SK-N-SH treated with all-trans-retinoic acid at 6 μM for 48 hours (cell line): ENCODE measurements around the gene PRSS22.

Source experiments
- ATAC-seq: fragments of 200-7000 bp; cut with Tn5 transposase; 3 replicates; pipeline ENCODE4 v1.9.1; 2020; ENCODE audit warnings: mild to moderate bottlenecking, moderate library complexity
- ARNTL ChIP-seq: fragments of 450-650 bp; formaldehyde crosslinking; IDR thresholded peaks from 2 replicates; pipeline ENCODE4 v1.5.0; 2020; ENCODE audit warnings: low read depth, mild to moderate bottlenecking, moderate library complexity, borderline replicate concordance
- BACH2 ChIP-seq: fragments of 250-450 bp; sonication (Bioruptor Pico); IDR thresholded peaks from 2 replicates; pipeline ENCODE4 v1.9.0; 2021; ENCODE audit warnings: mild to moderate bottlenecking, borderline replicate concordance
- CREB5 ChIP-seq: fragments of 250-450 bp; sonication (Bioruptor Pico); IDR thresholded peaks from 2 replicates; pipeline ENCODE4 v1.5.1; 2020; ENCODE audit warnings: low read depth, mild to moderate bottlenecking, moderate library complexity
- CSDC2 ChIP-seq: fragments of 250-450 bp; sonication (Bioruptor Pico); IDR thresholded peaks from 2 replicates; pipeline ENCODE4 v1.5.0; 2020; ENCODE audit warnings: mild to moderate bottlenecking, moderate library complexity
- ESRRG ChIP-seq: fragments of 250-450 bp; sonication (Bioruptor Pico); IDR thresholded peaks from 2 replicates; pipeline ENCODE4 v1.6.1; 2021; ENCODE audit warnings: mild to moderate bottlenecking
- GLIS3 ChIP-seq: fragments of 250-450 bp; sonication (Bioruptor Pico); IDR thresholded peaks from 2 replicates; pipeline ENCODE4 v1.5.0; 2020; ENCODE audit warnings: mild to moderate bottlenecking, moderate library complexity
- ISL1 ChIP-seq: fragments of 250-450 bp; sonication (Bioruptor Pico); IDR thresholded peaks from 2 replicates; pipeline ENCODE4 v2.1.2; 2022; ENCODE audit warnings: mild to moderate bottlenecking, moderate library complexity
- OSR1 ChIP-seq: fragments of 250-450 bp; sonication (Bioruptor Pico); IDR thresholded peaks from 2 replicates; pipeline ENCODE4 v1.8.0; 2022; ENCODE audit warnings: moderate library complexity, mild to moderate bottlenecking, inconsistent platforms
- PPARA ChIP-seq: fragments of 250-450 bp; sonication (Bioruptor Pico); IDR thresholded peaks from 2 replicates; pipeline ENCODE4 v1.5.0; 2020; ENCODE audit warnings: mild to moderate bottlenecking, borderline replicate concordance
- RARB ChIP-seq: fragments of 250-450 bp; sonication (Bioruptor Pico); IDR thresholded peaks from 2 replicates; pipeline ENCODE4 v1.8.0; 2021; ENCODE audit warnings: mild to moderate bottlenecking, moderate library complexity
- SNAI2 ChIP-seq: fragments of 250-450 bp; sonication (Bioruptor Pico); IDR thresholded peaks from 2 replicates; pipeline ENCODE4 v1.5.0; 2020; ENCODE audit warnings: mild to moderate bottlenecking, moderate library complexity
- TCF4 ChIP-seq: fragments of 250-450 bp; sonication (Bioruptor Pico); IDR thresholded peaks from 2 replicates; pipeline ENCODE4 v1.8.0; 2021; ENCODE audit warnings: mild to moderate bottlenecking, moderate library complexity, borderline replicate concordance
- TOX ChIP-seq: fragments of 250-450 bp; sonication (Bioruptor Pico); IDR thresholded peaks from 2 replicates; pipeline ENCODE4 v1.8.0; 2021; ENCODE audit warnings: mild to moderate bottlenecking, moderate library complexity, borderline replicate concordance
- TSHZ2 ChIP-seq: fragments of 250-450 bp; sonication (Bioruptor Pico); IDR thresholded peaks from 2 replicates; pipeline ENCODE4 v1.5.0; 2020; ENCODE audit warnings: mild to moderate bottlenecking, moderate library complexity
- ZC3H10 ChIP-seq: fragments of 250-450 bp; sonication (Bioruptor Pico); IDR thresholded peaks from 2 replicates; pipeline ENCODE4 v1.5.1; 2021; ENCODE audit warnings: mild to moderate bottlenecking, moderate library complexity
- ZFP3 ChIP-seq: fragments of 250-450 bp; sonication (Bioruptor Pico); IDR thresholded peaks from 2 replicates; pipeline ENCODE4 v1.5.0; 2020; ENCODE audit warnings: mild to moderate bottlenecking, moderate library complexity
- ZFP30 ChIP-seq: fragments of 450-650 bp; formaldehyde crosslinking; IDR thresholded peaks from 2 replicates; pipeline ENCODE4 v1.5.0; 2022; ENCODE audit warnings: mild to moderate bottlenecking, moderate library complexity
- ZNF70 ChIP-seq: fragments of 450-650 bp; formaldehyde crosslinking; IDR thresholded peaks from 2 replicates; pipeline ENCODE4 v1.5.0; 2020; ENCODE audit warnings: mild to moderate bottlenecking, moderate library complexity
- TF ChIP-seq, protein P1 (sequence below): fragments of 250-450 bp; sonication (Bioruptor Pico); IDR thresholded peaks from 2 replicates; pipeline ENCODE4 v1.5.1; 2021; ENCODE audit warnings: mild to moderate bottlenecking, moderate library complexity
- TF ChIP-seq, protein P2 (sequence below): fragments of 250-450 bp; sonication (Bioruptor Pico); IDR thresholded peaks from 2 replicates; pipeline ENCODE4 v1.8.0; 2021; ENCODE audit warnings: low read depth, mild to moderate bottlenecking, moderate library complexity, borderline replicate concordance

PRSS22 gene

DNA sequence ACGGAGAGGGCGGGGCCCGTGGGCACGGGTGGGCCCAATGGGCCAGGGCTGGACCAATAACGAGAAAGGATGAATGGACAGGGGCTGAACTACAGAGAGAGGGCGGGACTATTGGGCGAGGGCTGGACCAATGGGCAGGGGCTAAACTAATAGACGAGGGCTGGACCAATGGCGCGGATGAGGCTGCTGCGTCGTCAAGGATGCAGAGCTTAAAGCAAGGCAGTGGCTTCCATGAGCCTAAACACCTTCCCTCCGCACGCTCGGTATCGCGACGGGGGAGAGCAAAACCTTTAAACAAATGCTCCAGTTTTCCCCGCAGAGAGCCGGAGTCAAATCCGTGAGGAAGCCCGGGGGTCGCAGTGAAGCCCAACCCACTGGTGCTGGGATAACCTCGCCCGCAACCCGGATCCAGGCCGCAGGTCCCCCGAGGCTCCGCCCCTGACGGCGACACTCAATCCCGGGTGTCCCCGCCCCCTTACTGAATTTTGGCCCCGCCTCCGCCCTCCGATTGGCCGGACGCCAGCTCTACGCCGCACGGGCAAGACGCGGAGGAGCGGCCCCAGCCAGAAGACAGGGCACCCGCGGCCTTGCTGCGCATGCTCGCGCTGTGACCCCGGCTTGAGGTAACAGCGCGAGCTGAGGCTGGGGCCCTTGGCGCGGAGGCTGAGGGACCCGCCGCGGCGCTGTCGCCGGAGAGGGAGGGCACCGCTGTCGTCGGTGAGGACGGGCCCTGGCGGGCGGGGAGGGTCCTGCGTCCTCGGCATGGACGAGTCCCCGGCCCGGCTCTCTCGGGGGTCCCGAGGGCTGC lies 24.9 kb upstream of the PRSS22 start, which contains the start of gene FLYWCH2:
FLYWCH2 (plus strand) TSS at position 566 of the 808 bp plus-strand sequence. CDS start 13,235 bp downstream, outside the sequence.
- ATAC-seq: peak; percentile 98
- TF ChIP-seq TOX (CRISPR knock-in tag) (no peak), OSR1 (no peak), GLIS3 (CRISPR knock-in tag) (no peak), ZC3H10 (CRISPR knock-in tag) (no peak), TSHZ2 (CRISPR knock-in tag) (no peak), BACH2 (CRISPR knock-in tag) (no peak), ZFP30 (CRISPR knock-in tag) (no peak), RARB (no peak), ZNF70 (CRISPR knock-in tag) (no peak), PPARA (CRISPR knock-in tag) (no peak), ZFP3 (no peak), ISL1 (no peak), TCF4 (CRISPR knock-in tag) (no peak), CREB5 (no peak), ARNTL (no peak)
- TF ChIP-seq, protein P1, sequence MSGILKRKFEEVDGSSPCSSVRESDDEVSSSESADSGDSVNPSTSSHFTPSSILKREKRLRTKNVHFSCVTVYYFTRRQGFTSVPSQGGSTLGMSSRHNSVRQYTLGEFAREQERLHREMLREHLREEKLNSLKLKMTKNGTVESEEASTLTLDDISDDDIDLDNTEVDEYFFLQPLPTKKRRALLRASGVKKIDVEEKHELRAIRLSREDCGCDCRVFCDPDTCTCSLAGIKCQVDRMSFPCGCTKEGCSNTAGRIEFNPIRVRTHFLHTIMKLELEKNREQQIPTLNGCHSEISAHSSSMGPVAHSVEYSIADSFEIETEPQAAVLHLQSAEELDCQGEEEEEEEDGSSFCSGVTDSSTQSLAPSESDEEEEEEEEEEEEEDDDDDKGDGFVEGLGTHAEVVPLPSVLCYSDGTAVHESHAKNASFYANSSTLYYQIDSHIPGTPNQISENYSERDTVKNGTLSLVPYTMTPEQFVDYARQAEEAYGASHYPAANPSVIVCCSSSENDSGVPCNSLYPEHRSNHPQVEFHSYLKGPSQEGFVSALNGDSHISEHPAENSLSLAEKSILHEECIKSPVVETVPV (CRISPR knock-in tag): no peak

GRCh38 chr16:2881783-2882649 lies 24.0 kb upstream of the PRSS22 start:
- peak; percentile 43 for ATAC-seq

DNA sequence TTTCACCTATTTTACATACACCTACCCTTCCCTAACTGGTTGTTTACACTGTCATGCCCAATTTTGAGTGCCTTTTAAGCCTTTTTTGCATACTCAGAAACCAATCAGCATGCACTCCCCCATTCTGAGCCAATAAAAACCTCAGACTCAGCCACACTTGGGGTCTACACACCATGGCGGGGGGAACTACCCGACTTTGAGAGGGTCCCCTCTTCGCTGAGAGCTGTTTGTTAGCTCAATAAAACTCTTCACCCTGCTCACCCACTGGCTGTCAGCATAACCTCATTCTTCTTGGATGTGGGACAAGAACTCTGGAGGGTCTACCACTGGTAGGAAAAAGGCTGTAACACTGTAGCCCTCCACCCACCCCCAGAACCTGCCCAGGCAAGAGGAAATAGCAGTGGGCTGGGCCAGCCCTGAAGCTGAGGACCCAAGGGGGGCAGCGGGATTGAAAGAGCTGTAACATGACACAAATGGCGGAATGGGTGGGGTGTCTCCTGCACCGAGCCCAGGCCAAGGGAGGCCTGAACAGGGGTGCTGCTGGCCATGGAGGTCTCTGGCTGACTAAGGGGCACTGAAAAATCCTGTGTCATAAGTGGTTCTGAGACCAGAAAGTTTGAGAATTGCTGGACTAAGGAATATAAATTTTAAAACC lies 22.0 kb upstream of the PRSS22 start:
- ATAC-seq: no peak

More at GRCh38 chr16:2881783-2882649, 24.0 kb upstream of the PRSS22 start:
- TF ChIP-seq GLIS3 (CRISPR knock-in tag): no peak

DNA sequence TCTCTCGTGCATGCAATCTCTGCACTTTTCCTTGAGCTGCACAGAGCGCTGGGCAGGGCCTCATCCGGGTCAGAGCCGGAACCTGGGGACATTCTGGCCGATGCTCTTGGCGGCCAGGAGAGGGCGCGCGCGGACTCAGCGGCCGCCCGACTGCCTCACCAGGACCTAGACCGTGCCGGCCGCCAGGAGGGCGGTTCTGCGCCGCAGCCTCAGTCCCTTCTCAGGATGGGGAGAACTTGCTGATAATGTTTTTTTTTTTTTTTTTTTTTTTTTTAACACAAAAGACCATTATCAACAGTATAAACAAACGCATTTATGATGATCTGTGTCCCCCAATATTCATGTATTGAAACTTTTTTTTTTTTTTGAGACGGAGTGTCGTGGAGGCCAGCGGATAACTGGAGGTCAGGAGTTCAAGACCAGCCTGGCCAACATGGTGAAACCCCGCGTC lies 17.0 kb upstream of the PRSS22 start:
- no peak for TF ChIP-seq ISL1
- peak; percentile 100 for ATAC-seq

More for the DNA sequence above, 22.0 kb upstream of the PRSS22 start:
- TF ChIP-seq OSR1 (no peak), ZFP3 (no peak)

- peak; percentile 13; the same call in 2 of the 3 replicates for ATAC-seq
- no peak for TF ChIP-seq CSDC2 (CRISPR knock-in tag)
- TF ChIP-seq, protein P2, sequence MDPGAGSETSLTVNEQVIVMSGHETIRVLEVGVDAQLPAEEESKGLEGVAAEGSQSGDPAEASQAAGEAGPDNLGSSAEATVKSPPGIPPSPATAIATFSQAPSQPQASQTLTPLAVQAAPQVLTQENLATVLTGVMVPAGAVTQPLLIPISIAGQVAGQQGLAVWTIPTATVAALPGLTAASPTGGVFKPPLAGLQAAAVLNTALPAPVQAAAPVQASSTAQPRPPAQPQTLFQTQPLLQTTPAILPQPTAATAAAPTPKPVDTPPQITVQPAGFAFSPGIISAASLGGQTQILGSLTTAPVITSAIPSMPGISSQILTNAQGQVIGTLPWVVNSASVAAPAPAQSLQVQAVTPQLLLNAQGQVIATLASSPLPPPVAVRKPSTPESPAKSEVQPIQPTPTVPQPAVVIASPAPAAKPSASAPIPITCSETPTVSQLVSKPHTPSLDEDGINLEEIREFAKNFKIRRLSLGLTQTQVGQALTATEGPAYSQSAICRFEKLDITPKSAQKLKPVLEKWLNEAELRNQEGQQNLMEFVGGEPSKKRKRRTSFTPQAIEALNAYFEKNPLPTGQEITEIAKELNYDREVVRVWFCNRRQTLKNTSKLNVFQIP: no peak
- no peak for TF ChIP-seq PPARA (CRISPR knock-in tag)
- TF ChIP-seq SNAI2 (CRISPR knock-in tag): no peak
- no peak for TF ChIP-seq ZNF70 (CRISPR knock-in tag)
- no peak for TF ChIP-seq ISL1
- no peak for TF ChIP-seq RARB
- no peak for TF ChIP-seq ARNTL
- TF ChIP-seq, protein P1 (CRISPR knock-in tag): no peak
- TF ChIP-seq CREB5: no peak
- TF ChIP-seq ESRRG: no peak
These were observed 16.3 kb upstream of the PRSS22 start for GRCh38 chr16:2874032-2874911.
